Stimulated activated CD4-positive, alpha-beta T cell treated with anti-CD3 and anti-CD28 coated beads, Interleukin-4, amount 100 ng/mL, for 1 hour (primary cell): ENCODE data around the gene LIN7C.

Experiments
- DNase-seq: peaks from one replicate; pipeline ENCODE4 v3.0.0-alpha.2; 2020

The LIN7C gene

GRCh38 chr11:27507557-27508322, 1.2 kb upstream of the LIN7C start:
- DNase-seq, result no peak

GRCh38 chr11:27505781-27506180, 788 bp downstream of the LIN7C start:
- DNase-seq, result no peak

- DNase-seq, result no peak
Measured at GRCh38 chr11:27504205-27504604, 2.4 kb downstream of the LIN7C start.

GRCh38 chr11:27501100-27501499, 5.5 kb downstream of the LIN7C start:
- no peak for DNase-seq

GRCh38 chr11:27497911-27498310, 8.7 kb downstream of the LIN7C start:
- DNase-seq, result no peak

GRCh38 chr11:27497284-27497866, 9.2 kb downstream of the LIN7C start:
- DNase-seq, result no peak

- DNase-seq, result no peak
Measured at GRCh38 chr11:27496461-27496860, 10.1 kb downstream of the LIN7C start.

- no peak for DNase-seq
Measured at GRCh38 chr11:27495710-27496300, 10.8 kb downstream of the LIN7C start.

- DNase-seq, result no peak
Measured at GRCh38 chr11:27489092-27489491, 17.5 kb downstream of the LIN7C start.

- no peak for DNase-seq
Measured at GRCh38 chr11:27487706-27488105, 18.9 kb downstream of the LIN7C start.

- DNase-seq, result no peak
Measured at GRCh38 chr11:27485930-27486773, 20.4 kb downstream of the LIN7C start.

- DNase-seq, result no peak
Measured at GRCh38 chr11:27482793-27483192, 23.8 kb downstream of the LIN7C start.

GRCh38 chr11:27481992-27482391, 24.6 kb downstream of the LIN7C start:
- DNase-seq, result no peak

GRCh38 chr11:27477831-27478230, 28.7 kb downstream of the LIN7C start:
- no peak for DNase-seq

GRCh38 chr11:27477243-27477642, 29.3 kb downstream of the LIN7C start:
- no peak for DNase-seq

GRCh38 chr11:27475622-27476021, 30.9 kb downstream of the LIN7C start:
- no peak for DNase-seq

GRCh38 chr11:27473017-27473406, 33.6 kb downstream of the LIN7C start:
- DNase-seq, result no peak

GRCh38 chr11:27472398-27473016, 34.1 kb downstream of the LIN7C start, which contains the start of gene LGR4:
LGR4 (minus strand) TSS chr11:27472790; CDS start chr11:27472302, 488 bp downstream.
- DNase-seq, result peak; percentile 69

- peak; percentile 13 for DNase-seq
Measured at GRCh38 chr11:27471589-27472397, 34.8 kb downstream of the LIN7C start.

- DNase-seq, result no peak
Measured at GRCh38 chr11:27470826-27471588, 35.6 kb downstream of the LIN7C start.

- DNase-seq, result no peak
Measured at GRCh38 chr11:27470166-27470565, 36.4 kb downstream of the LIN7C start.
